HG03139 (cell line): ENCODE measurements around the gene VSX2.

ENCODE experiments used
- ATAC-seq: cut with Tn5 transposase; IDR thresholded peaks from one replicate; pipeline ENCODE4 v1.9.1; 2021; ENCODE audit not compliant: unreplicated experiment

VSX2 gene

DNA sequence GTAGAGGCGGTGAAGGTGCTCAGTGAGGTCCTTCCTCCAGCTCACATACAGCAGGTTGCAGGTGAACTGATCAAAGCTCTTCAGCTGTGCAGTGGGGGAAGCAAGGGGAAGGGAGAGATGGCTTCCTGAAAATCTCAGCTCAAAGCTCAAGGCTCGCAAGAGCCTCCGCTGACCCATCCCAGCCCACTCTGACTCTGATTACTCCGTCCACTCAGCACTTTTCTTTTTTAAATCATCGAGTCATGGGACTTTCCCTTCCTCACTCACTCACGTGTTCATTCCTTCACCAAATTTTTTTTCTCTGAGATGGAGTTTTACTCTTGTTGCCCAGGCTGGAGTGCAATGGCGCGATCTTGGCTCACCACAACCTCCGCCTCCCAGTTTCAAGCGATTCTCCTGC is 58.7 kb downstream of the VSX2 start:
- ATAC-seq = no peak

DNA sequence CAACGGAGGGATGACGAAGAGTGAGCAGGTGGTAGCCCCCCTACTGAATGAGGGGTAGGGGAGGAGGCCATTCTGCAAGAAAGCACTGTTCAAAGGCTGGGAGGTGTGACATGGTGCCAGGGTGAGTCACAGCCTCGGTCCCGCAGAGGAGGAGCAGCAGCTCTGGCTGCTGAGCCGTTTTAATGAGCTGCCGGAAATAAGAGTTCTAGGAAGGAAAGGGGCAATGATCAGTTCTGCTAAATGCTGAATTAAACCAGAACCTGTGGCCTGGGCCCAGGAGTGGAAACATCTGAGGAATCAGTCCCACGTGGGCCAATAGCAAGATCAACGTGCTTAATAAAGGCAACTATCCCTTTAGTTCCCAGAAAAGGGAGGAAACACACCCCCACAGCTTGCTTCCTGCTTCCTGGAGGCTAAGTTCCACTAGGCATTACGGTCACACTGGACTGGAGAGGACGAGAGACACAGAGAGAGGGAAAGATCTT is 59.9 kb downstream of the VSX2 start:
- ATAC-seq = no peak

- ATAC-seq = no peak
Measured at GRCh38 chr14:74301594-74302151, 62.4 kb downstream of the VSX2 start.

GRCh38 chr14:74302152-74302628 is 62.9 kb downstream of the VSX2 start:
- ATAC-seq = peak; percentile 49

GRCh38 chr14:74302634-74303569 is 63.7 kb downstream of the VSX2 start, which contains the start of gene ABCD4:
ABCD4 (minus strand) TSS chr14:74302934; CDS start chr14:74302912, 22 bp downstream.
- peak; percentile 96 for ATAC-seq

- no peak for ATAC-seq
Measured at GRCh38 chr14:74308695-74309094, 69.4 kb downstream of the VSX2 start.

DNA sequence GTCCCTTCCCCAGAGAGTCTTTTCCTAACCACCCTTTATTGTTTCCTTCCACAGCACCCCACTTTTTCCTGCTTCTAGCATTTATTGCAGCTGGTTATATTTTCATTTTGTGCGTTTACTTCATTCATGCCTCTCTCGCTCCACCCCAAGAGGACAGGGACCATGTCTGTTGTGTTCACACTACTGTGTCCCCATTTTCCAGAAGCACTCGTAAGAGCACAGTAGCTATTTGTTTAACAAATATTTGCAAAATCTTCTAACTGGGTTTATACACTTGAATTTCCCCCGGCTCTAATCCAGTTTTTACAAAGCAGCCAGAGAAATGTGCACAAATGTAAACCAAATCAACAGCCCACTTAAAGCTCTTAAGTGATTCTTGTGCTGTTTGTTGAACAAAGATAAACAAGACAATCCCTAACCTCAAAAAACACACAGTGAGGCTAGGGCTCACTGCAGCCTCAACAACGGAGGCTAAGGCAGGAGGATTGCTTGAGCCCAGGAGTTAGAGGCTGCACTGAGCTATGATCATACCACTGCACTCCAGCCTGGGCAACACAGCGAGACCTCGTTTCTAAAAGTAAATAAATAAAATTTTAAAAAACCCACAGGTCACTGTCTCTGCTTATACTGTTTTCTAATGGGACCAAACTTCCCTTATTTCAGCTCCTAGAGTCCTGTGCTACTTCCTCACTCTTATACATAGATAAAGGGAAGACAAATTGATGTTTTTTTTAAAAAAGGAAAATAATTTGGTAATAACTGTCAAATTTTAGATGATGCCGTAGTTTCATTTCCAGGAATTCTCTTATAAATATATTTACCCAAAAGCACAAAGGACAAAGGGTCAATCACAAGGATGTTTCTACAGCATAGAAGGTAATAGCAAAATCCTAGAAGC is 70.1 kb downstream of the VSX2 start:
- ATAC-seq = no peak

DNA sequence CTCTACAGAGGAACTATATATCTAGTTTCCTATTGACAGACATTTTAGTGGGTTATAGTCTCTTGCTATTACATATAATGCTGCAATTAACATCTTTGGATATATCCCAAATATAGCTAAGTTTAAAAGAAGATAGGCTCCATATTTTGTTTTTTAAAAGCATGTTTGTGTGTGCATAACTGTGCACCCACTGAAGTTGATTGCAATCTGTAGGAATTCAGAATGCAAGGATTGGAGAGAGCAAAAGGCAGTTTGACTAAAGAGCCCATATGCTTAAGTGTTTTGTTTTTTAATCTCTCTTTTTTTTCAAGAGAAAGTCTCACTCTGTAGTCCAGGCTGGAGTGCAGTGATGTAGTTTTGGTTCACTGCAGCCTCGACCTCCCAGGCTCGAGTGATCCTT is 72.9 kb downstream of the VSX2 start:
- no peak for ATAC-seq
